A549 (cell line): ENCODE measurements around the gene KRT27. TPM values are rescaled to one million over a fixed set of nuclear protein-coding genes. Genes with fewer than 3 reads are reported as not detected.
A peak's percentile ranks its signal among the peaks of the same experiment; 100 is the strongest.

ENCODE experiments used
- ATAC-seq, 2 experiments: fragments of 200-7000 bp in 1 of 2; fragments of >200 bp in 1 of 2; cut with Nextera tagmentation in 1 of 2; cut with Tn5 transposase in 1 of 2; 3 replicates each; pipeline versions ENCODE4 v1.8.0 to v1.9.1; 2018 to 2020; ENCODE audit warnings: mild to moderate bottlenecking in 1 of 2, moderate library complexity in 1 of 2
- CTCF ChIA-PET: fragments of 300-600 bp; sonication (Branson Sonifier 250); formaldehyde crosslinking; extraction: SDS; loops from one replicate; lab custom pipeline; 2021; ENCODE audit warnings: antibody characterized with exemption, inconsistent platforms; lab: Yijun Ruan, JAX
- POLR2A ChIA-PET: fragments of 350-600 bp; formaldehyde crosslinking; extraction: SDS; loops from one replicate; lab custom pipeline; 2021; ENCODE audit warnings: antibody characterized with exemption, inconsistent platforms; lab: Yijun Ruan, JAX
- DNase-seq, 2 experiments: peaks; one replicate each; pipeline versions ENCODE4 v3.0.0 to v3.0.0-alpha.2; 2011 to 2016; ENCODE audit warnings: low read depth in 1 of 2, low spot score in 1 of 2
- FAIRE-seq: peaks from 2 replicates; lab custom pipeline; 2011; peaks lifted over from hg19 to GRCh38; lab: Jason Lieb, UNC
- H3K27ac ChIP-seq, 2 experiments: fragments of >200 bp; sonication (Bioruptor Twin); formaldehyde crosslinking; 3 replicates each; pipeline ENCODE4 v1.5.1; 2016 to 2017
- H3K4me1 ChIP-seq: fragments of >200 bp; sonication (Bioruptor Twin); formaldehyde crosslinking; 3 replicates; pipeline ENCODE4 v1.6.1; 2016
- H3K4me2 ChIP-seq: fragments of >200 bp; sonication (Bioruptor Twin); formaldehyde crosslinking; 3 replicates; pipeline ENCODE4 v1.6.1; 2016
- H3K4me3 ChIP-seq: fragments of >200 bp; sonication (Bioruptor Twin); formaldehyde crosslinking; 3 replicates; pipeline ENCODE4 v1.5.1; 2016
- H3K9me3 ChIP-seq: fragments of >200 bp; sonication (Bioruptor Twin); formaldehyde crosslinking; 3 replicates; pipeline ENCODE4 v1.6.1; 2016
- BHLHE40 ChIP-seq: IDR thresholded peaks from 2 replicates; pipeline ENCODE4 v1.6.1; 2012; ENCODE audit warnings: low read depth, low read length, inconsistent platforms
- CBX2 ChIP-seq: fragments of 200-600 bp; sonication (generic); IDR thresholded peaks from 2 replicates; pipeline ENCODE4 v1.6.1; 2016; ENCODE audit warnings: low read depth, mild to moderate bottlenecking, borderline replicate concordance
- CBX8 ChIP-seq: fragments of 200-600 bp; sonication (generic); IDR thresholded peaks from 2 replicates; pipeline ENCODE4 v1.6.1; 2016
- CEBPB ChIP-seq, 2 experiments: fragments of >200 bp in 1 of 2; sonication (Bioruptor Twin) in 1 of 2; formaldehyde crosslinking in 1 of 2; IDR thresholded peaks; 2 replicates each; pipeline ENCODE4 v1.6.1; 2012 to 2016
- CHD2 ChIP-seq: fragments of 150-350 bp; IDR thresholded peaks from 2 replicates; pipeline ENCODE4 v1.6.1; 2014; ENCODE audit warnings: low read length; ENCODE audit not compliant: partially characterized antibody
- EHMT2 ChIP-seq: fragments of 200-600 bp; sonication (generic); IDR thresholded peaks from 2 replicates; pipeline ENCODE4 v1.6.1; 2016; ENCODE audit warnings: antibody characterized with exemption, low read depth, mild to moderate bottlenecking, moderate library complexity
- EP300 ChIP-seq, 2 experiments: fragments of >200 bp; sonication (Bioruptor Twin); formaldehyde crosslinking; IDR thresholded peaks; 2 replicates in 1 of 2; 3 replicates in 1 of 2; pipeline ENCODE4 v1.6.1; 2016 to 2017
- FOSB ChIP-seq: fragments of 250-450 bp; sonication (Bioruptor Pico); IDR thresholded peaks from 2 replicates; pipeline ENCODE4 v1.5.0; 2020; ENCODE audit warnings: mild to moderate bottlenecking, moderate library complexity
- HEYL ChIP-seq: fragments of 250-450 bp; sonication (Bioruptor Pico); IDR thresholded peaks from 2 replicates; pipeline ENCODE4 v1.8.0; 2021; ENCODE audit warnings: mild to moderate bottlenecking, moderate library complexity
- HOXA7 ChIP-seq: fragments of 250-450 bp; sonication (Bioruptor Pico); IDR thresholded peaks from 2 replicates; pipeline ENCODE4 v1.5.0; 2020; ENCODE audit warnings: mild to moderate bottlenecking, moderate library complexity
- HOXB13 ChIP-seq: fragments of 250-450 bp; sonication (Bioruptor Pico); IDR thresholded peaks from 2 replicates; pipeline ENCODE4 v1.5.0; 2020; ENCODE audit warnings: low read depth, mild to moderate bottlenecking, moderate library complexity
- JUNB ChIP-seq: fragments of >200 bp; sonication (Bioruptor Twin); formaldehyde crosslinking; IDR thresholded peaks from 2 replicates; pipeline ENCODE4 v1.6.1; 2016
- MAFK ChIP-seq: fragments of 450-650 bp; IDR thresholded peaks from 2 replicates; pipeline ENCODE4 v1.6.1; 2014; ENCODE audit not compliant: partially characterized antibody
- MAZ ChIP-seq: fragments of 150-350 bp; IDR thresholded peaks from 2 replicates; pipeline ENCODE4 v1.6.1; 2014; ENCODE audit warnings: antibody characterized with exemption, low read depth, low read length, borderline replicate concordance
- NFE2L2 ChIP-seq: fragments of 150-350 bp; conservative IDR thresholded peaks from 2 replicates; pipeline ENCODE4 v1.6.1; 2014; ENCODE audit warnings: low read length
- RAD21 ChIP-seq, 2 experiments: fragments of >200 bp in 1 of 2; sonication (Bioruptor Twin) in 1 of 2; formaldehyde crosslinking in 1 of 2; IDR thresholded peaks in 1 of 2; conservative IDR thresholded peaks in 1 of 2; 2 replicates in 1 of 2; 3 replicates in 1 of 2; pipeline ENCODE4 v1.6.1; 2012 to 2018; ENCODE audit warnings: inconsistent platforms in 1 of 2
- RARB ChIP-seq: fragments of 250-450 bp; sonication (Bioruptor Pico); IDR thresholded peaks from 2 replicates; pipeline ENCODE4 v1.8.0; 2021; ENCODE audit warnings: mild to moderate bottlenecking, moderate library complexity
- RCOR1 ChIP-seq: fragments of 150-350 bp; IDR thresholded peaks from 2 replicates; pipeline ENCODE4 v1.6.1; 2014; ENCODE audit warnings: antibody characterized with exemption, low read length, low read depth
- RFX5 ChIP-seq: fragments of 450-650 bp; IDR thresholded peaks from 2 replicates; pipeline ENCODE4 v1.7.1; 2014; ENCODE audit warnings: antibody characterized with exemption, mild to moderate bottlenecking, moderate library complexity
- RNF2 ChIP-seq: fragments of 200-600 bp; sonication (generic); IDR thresholded peaks from 2 replicates; pipeline ENCODE4 v1.6.1; 2016; ENCODE audit warnings: low read depth, mild to moderate bottlenecking, antibody characterized with exemption, moderate library complexity, borderline replicate concordance
- SMC3 ChIP-seq: fragments of >200 bp; sonication (Bioruptor Twin); formaldehyde crosslinking; IDR thresholded peaks from 3 replicates; pipeline ENCODE4 v1.6.1; 2018; ENCODE audit warnings: inconsistent platforms
- SREBF2 ChIP-seq: fragments of 450-650 bp; IDR thresholded peaks from 2 replicates; pipeline ENCODE4 v1.6.1; 2014; ENCODE audit warnings: mild to moderate bottlenecking, moderate library complexity
- ZC3H11A ChIP-seq: fragments of 450-650 bp; IDR thresholded peaks from 2 replicates; pipeline ENCODE4 v1.6.1; 2014; ENCODE audit warnings: antibody characterized with exemption, mild to moderate bottlenecking
- ZFP36 ChIP-seq: fragments of 450-650 bp; IDR thresholded peaks from 2 replicates; pipeline ENCODE4 v1.6.1; 2014; ENCODE audit warnings: borderline replicate concordance; ENCODE audit not compliant: partially characterized antibody
- ZSCAN20 ChIP-seq: fragments of 250-450 bp; sonication (Bioruptor Pico); IDR thresholded peaks from 2 replicates; pipeline ENCODE4 v1.8.0; 2022; ENCODE audit warnings: mild to moderate bottlenecking, moderate library complexity
- WGBS: methylation state at CpG from one replicate; pipeline ENCODE4 v1.1.6; 2017; ENCODE audit errors: missing lambda C conversion rate; 5-methylcytosine and 5-hydroxymethylcytosine counted together
- polyA plus RNA-seq, 4 experiments: library from polyadenylated mRNA; depleted of rRNA in 3 of 4; stranded (reverse); fragments of >200 nt; fragmentation: RNase III in 1 of 4; extraction: RNeasy Plus Mini Kit Qiagen cat#74134 plus additional on column Dnase treatment in 1 of 4; gene quantifications; 2 replicates in 3 of 4; 3 replicates in 1 of 4; pipeline ENCODE4 v1.2.3, GENCODE V29; 2011 to 2017
- TF ChIP-seq, protein P1 (sequence below): fragments of 150-350 bp; IDR thresholded peaks from 2 replicates; pipeline ENCODE4 v1.6.1; 2014; ENCODE audit warnings: low read depth, mild to moderate bottlenecking, low read length
- TF ChIP-seq, protein P2 (sequence below): fragments of >200 bp; sonication (Bioruptor Twin); formaldehyde crosslinking; IDR thresholded peaks from 2 replicates; pipeline ENCODE4 v1.6.1; 2016
- TF ChIP-seq, protein P3 (sequence below): fragments of 250-450 bp; sonication (Bioruptor Pico); IDR thresholded peaks from 2 replicates; pipeline ENCODE4 v1.5.0; 2020; ENCODE audit warnings: low read depth, mild to moderate bottlenecking, moderate library complexity
- TF ChIP-seq, protein P4 (sequence below): IDR thresholded peaks from 2 replicates; pipeline ENCODE4 v1.6.1; 2012; ENCODE audit warnings: low read depth, borderline replicate concordance

Gene KRT27
- polyA plus RNA-seq, 2 of the 4 experiments (the other 2 are of a cell fraction): not detected

DNA sequence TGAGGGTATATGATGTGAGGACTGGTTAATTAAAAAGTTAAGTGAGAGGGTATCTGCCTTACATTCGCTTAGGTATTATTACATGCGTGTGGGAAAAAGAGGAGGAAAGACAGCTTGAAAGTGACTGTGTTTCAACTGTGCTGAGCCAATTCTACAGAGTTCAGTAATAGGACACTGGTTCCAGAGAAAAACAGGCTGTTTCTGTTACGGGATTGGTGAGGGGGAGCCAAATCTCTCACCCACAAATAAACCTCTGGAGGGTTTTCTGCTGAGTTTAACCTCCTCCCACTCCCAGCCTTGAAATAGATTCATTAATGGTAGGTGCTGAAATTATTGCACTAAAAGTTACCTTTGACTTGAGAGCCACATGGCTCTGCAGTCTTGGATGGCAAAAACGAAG lies 6.4 kb downstream of the KRT27 start (continued):
- no peak for TF ChIP-seq HOXB13 (CRISPR knock-in tag)
- TF ChIP-seq EP300 (IDR thresholded peaks at IDR 0.05): no peak
- TF ChIP-seq FOSB: no peak
- TF ChIP-seq, protein P1, sequence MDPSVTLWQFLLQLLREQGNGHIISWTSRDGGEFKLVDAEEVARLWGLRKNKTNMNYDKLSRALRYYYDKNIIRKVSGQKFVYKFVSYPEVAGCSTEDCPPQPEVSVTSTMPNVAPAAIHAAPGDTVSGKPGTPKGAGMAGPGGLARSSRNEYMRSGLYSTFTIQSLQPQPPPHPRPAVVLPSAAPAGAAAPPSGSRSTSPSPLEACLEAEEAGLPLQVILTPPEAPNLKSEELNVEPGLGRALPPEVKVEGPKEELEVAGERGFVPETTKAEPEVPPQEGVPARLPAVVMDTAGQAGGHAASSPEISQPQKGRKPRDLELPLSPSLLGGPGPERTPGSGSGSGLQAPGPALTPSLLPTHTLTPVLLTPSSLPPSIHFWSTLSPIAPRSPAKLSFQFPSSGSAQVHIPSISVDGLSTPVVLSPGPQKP: no peak
- TF ChIP-seq, protein P2, sequence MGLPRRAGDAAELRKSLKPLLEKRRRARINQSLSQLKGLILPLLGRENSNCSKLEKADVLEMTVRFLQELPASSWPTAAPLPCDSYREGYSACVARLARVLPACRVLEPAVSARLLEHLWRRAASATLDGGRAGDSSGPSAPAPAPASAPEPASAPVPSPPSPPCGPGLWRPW: no peak
- no peak for TF ChIP-seq CBX2
- TF ChIP-seq RAD21 (conservative IDR thresholded peaks at IDR 0.05 in 1 of 2, IDR thresholded peaks at IDR 0.05 in 1 of 2): no peak
- no peak for TF ChIP-seq CHD2

DNA sequence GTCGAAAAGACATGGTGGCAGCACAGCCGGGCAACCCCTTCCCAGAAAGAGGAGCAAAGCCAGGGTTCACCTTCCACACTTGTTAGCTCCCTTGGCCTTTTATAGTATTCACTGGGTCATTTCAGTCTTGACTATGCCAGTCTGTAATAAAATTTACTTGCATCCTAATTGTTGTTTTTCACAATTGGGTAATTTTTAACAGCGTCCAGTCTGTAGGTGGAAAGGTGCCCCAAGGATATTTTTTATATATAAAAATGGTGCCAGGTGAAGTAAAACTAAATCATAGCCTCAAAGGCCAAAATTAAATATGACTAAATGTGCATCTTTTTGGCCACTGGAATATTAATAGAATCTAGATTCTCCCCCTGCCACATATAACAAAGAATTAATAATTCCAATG lies 10.2 kb downstream of the KRT27 start, which contains the start of gene KRT26:
Gene KRT26 (minus strand): TSS at position 101 of the 400 bp plus-strand sequence. CDS start 88 bp downstream, at position 13.
- H3K4me1 ChIP-seq: no peaks in the 10 kb centered on the region
- POLR2A ChIA-PET: no interaction called here
- ATAC-seq: no peak

DNA sequence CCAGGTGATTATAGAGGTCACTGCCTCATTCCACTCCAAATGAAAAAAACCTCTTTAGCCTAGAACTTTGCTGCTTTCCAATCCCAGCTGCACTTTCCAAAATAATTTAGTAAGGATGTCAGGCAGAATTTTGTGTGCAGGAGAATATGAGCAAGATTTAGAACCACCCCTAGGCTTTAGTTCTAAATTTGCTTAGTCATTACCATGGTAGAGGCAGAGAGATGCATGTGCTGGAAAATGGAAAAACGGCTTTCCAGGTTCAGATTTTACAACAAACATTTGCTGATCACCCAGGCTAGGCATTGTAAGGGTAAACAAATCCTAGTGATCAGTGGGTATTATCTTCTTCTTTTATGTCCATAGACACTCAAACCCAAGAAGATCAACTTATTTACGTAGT lies 16.7 kb downstream of the KRT27 start:
- ChIA-PET CTCF (interaction anchor here (2.0 kb wide), 1 partner anchor 146 kb away, joined by 7 read pairs; no protein-coding TSS in a partner anchor), POLR2A (no interaction called here)
- ATAC-seq (no peak), FAIRE-seq (peak; percentile 18), DNase-seq (no peak)
- no peak overlapping the region for H3K4me2 ChIP-seq
- H3K4me3 ChIP-seq: no peak overlapping the region
- no peaks in the 10 kb centered on the region for H3K4me1 ChIP-seq
- peaks cover 46% of the 10 kb centered on the region for H3K9me3 ChIP-seq
- WGBS: 78% methylated on average over 2 of the region's 2 CpGs
- TF ChIP-seq NFE2L2 (0 out of 2 replicates have a peak, but pooled peaks have one; percentile 50), MAFK (peak; percentile 63), HOXA7 (no peak), CEBPB (IDR thresholded peaks at IDR 0.05) (no peak)
- no peak overlapping the region for H3K27ac ChIP-seq

More for the DNA sequence above, 10.2 kb downstream of the KRT27 start, which contains the start of gene KRT26:
- TF ChIP-seq ZC3H11A (no peak), JUNB (no peak), RFX5 (no peak), RNF2 (no peak), MAZ (no peak), BHLHE40 (no peak), CHD2 (no peak), SMC3 (no peak), ZSCAN20 (CRISPR knock-in tag) (no peak)
- no peaks in the 10 kb centered on the region for H3K9me3 ChIP-seq
- FAIRE-seq (no peak), DNase-seq (no peak)
- CTCF ChIA-PET: interaction anchor here (1.5 kb wide), 1 partner anchor 10 kb away, joined by 5 read pairs; no protein-coding TSS in a partner anchor
- H3K4me2 ChIP-seq: no peak within 1 kb of the TSS
- no peak within 1 kb of the TSS for H3K27ac ChIP-seq
- no peak within 1 kb of the TSS for H3K4me3 ChIP-seq
- WGBS: 65% methylated on average over 3 of the region's 3 CpGs

DNA sequence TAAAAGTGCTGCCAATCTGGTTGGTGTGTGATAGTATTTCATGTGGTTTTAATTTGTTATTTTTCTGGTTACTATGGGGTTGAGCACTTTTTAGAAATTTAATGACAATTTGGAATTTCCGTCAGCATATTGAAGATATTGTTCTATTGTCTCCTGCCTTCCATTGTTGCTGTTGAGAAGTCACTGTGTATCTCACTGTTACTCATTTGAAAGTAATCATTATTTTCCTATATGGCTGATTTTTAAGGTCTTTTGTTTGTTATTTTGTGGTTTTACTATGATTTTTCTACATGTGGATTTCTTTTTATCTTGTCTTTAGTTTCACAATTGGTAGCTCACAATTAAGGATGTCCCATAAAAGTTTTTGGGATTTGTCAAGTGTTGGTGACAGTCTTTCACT lies 18.6 kb downstream of the KRT27 start:
- Histone ChIP-seq H3K4me1 (no peaks in the 10 kb centered on the region), H3K9me3 (peaks cover 64% of the 10 kb centered on the region), H3K4me3 (no peak overlapping the region), H3K4me2 (no peak overlapping the region), H3K27ac (no peak overlapping the region)
- ChIA-PET POLR2A (no interaction called here), CTCF (interaction anchor here (1.3 to 2.0 kb wide), 3 partner anchors 39 to 148 kb away, joined by 5 to 7 read pairs (median 6); no protein-coding TSS in a partner anchor)
- WGBS: 34% methylated on average over 1 of the region's 1 CpG
- ATAC-seq: no peak
- DNase-seq: no peak
- FAIRE-seq: peak; percentile 67
- TF ChIP-seq CEBPB (IDR thresholded peaks at IDR 0.05) (no peak), RCOR1 (no peak), SREBF2 (no peak), ZFP36 (no peak), JUNB (no peak), CBX8 (no peak), EHMT2 (no peak), HEYL (CRISPR knock-in tag) (no peak), RARB (no peak), RNF2 (no peak)
- TF ChIP-seq, protein P3, sequence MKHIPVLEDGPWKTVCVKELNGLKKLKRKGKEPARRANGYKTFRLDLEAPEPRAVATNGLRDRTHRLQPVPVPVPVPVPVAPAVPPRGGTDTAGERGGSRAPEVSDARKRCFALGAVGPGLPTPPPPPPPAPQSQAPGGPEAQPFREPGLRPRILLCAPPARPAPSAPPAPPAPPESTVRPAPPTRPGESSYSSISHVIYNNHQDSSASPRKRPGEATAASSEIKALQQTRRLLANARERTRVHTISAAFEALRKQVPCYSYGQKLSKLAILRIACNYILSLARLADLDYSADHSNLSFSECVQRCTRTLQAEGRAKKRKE: no peak
- TF ChIP-seq, protein P1: no peak
- TF ChIP-seq, protein P2: no peak
- TF ChIP-seq, protein P4, sequence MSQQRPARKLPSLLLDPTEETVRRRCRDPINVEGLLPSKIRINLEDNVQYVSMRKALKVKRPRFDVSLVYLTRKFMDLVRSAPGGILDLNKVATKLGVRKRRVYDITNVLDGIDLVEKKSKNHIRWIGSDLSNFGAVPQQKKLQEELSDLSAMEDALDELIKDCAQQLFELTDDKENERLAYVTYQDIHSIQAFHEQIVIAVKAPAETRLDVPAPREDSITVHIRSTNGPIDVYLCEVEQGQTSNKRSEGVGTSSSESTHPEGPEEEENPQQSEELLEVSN: no peak
